AG04450 (cell line): Measurements from ENCODE around the gene PEX11B. TPM values are rescaled to one million over a fixed set of nuclear protein-coding genes. Genes with fewer than 3 reads are reported as not detected.

Experiments used
- CTCF ChIA-PET: fragments of 300-600, 350-600 bp; formaldehyde crosslinking; extraction: SDS; loops from one replicate; lab custom pipeline; 2022; ENCODE audit warnings: antibody characterized with exemption, inconsistent platforms; lab: Charles Lee
- POLR2A ChIA-PET: fragments of 350-600 bp; formaldehyde crosslinking; extraction: SDS; loops from one replicate; lab custom pipeline; 2021; ENCODE audit warnings: antibody characterized with exemption, inconsistent platforms; lab: Yijun Ruan, JAX
- DNase-seq: peaks from one replicate; pipeline ENCODE4 v3.0.0-alpha.2; 2011; ENCODE audit warnings: low read depth, low spot score
- H3K27ac ChIP-seq: one replicate; pipeline ENCODE4 v1.5.1; 2012; ENCODE audit warnings: low read depth, low read length, control low read depth
- H3K27me3 ChIP-seq: one replicate; pipeline ENCODE4 v1.6.0; 2012; ENCODE audit warnings: low read length; ENCODE audit not compliant: control insufficient read depth, insufficient read depth
- H3K4me3 ChIP-seq: 2 replicates; pipeline ENCODE4 v1.5.1; 2011; ENCODE audit warnings: mild to moderate bottlenecking, low read depth, low read length, control low read depth
- H3K9me3 ChIP-seq: 2 replicates; pipeline ENCODE4 v1.5.1; 2012; ENCODE audit warnings: low read length; ENCODE audit not compliant: control insufficient read depth, insufficient read depth
- CTCF ChIP-seq: IDR thresholded peaks from 2 replicates; pipeline ENCODE4 v1.5.1; 2011; ENCODE audit warnings: low read depth, low read length, control low read depth, inconsistent platforms
- polyA plus RNA-seq: library from polyadenylated mRNA; depleted of rRNA; stranded (reverse); fragments of >200 nt; gene quantifications from 2 replicates; pipeline ENCODE4 v1.2.3, GENCODE V29; 2011; rRNA removed

The PEX11B gene
- polyA plus RNA-seq, 1 experiment, result 51.1 TPM

- DNase-seq, result no peak
- POLR2A ChIA-PET, result interaction anchor here (0.5 to 2.4 kb wide), 7 partner anchors 13 to 96 kb away, joined by 3 to 38 read pairs (median 8); partner anchors contain the start of genes NUDT17, PIAS3 and RBM8A
- CTCF ChIA-PET, result interaction anchor here (0.6 to 3.4 kb wide), 12 partner anchors 8 to 135 kb away, joined by 3 to 21 read pairs (median 4); partner anchors contain the start of genes ITGA10, NUDT17 and PIAS3
- Histone ChIP-seq H3K4me3 (peak overlapping the region; percentile 59), H3K9me3 (no peaks in the 10 kb centered on the region), H3K27me3 (peaks cover 8% of the 10 kb centered on the region), H3K27ac (peak overlapping the region; percentile 77)
- TF ChIP-seq CTCF, result no peak
Measured at GRCh38 chr1:145871994-145872924, 46.3 kb downstream of the PEX11B start.

DNA sequence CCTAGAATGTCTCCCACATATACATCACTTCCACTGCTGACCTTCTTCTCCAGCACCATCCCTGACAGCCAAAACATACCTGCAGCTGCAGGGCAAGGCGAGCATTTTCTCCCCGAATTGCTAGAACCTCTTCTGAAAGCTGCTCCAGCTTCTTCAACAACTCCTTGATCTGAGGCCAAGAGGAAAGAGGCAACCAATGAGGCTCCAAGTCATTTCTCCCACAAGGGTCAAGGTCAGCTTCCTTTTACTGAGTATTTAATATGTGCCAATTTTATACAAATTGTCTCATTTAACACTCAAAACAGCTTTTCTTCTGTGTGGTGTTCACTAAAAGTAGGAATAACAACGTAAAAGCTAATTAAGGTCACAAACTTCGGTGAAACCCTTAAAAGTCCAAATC, 50.3 kb downstream of the PEX11B start:
- POLR2A ChIA-PET, result interaction anchor here (2.2 kb wide), 1 partner anchor 9 kb away, joined by 6 read pairs; the partner anchor contains the start of gene PIAS3
- CTCF ChIA-PET, result interaction anchor here (0.9 to 1.8 kb wide), 2 partner anchors 10 to 23 kb away, joined by 3 to 9 read pairs; no protein-coding TSS in a partner anchor
- H3K27me3 ChIP-seq, result no peaks in the 10 kb centered on the region
- no peak for TF ChIP-seq CTCF
- no peak overlapping the region for H3K27ac ChIP-seq
- no peak overlapping the region for H3K4me3 ChIP-seq
- no peaks in the 10 kb centered on the region for H3K9me3 ChIP-seq
- DNase-seq, result no peak

DNA sequence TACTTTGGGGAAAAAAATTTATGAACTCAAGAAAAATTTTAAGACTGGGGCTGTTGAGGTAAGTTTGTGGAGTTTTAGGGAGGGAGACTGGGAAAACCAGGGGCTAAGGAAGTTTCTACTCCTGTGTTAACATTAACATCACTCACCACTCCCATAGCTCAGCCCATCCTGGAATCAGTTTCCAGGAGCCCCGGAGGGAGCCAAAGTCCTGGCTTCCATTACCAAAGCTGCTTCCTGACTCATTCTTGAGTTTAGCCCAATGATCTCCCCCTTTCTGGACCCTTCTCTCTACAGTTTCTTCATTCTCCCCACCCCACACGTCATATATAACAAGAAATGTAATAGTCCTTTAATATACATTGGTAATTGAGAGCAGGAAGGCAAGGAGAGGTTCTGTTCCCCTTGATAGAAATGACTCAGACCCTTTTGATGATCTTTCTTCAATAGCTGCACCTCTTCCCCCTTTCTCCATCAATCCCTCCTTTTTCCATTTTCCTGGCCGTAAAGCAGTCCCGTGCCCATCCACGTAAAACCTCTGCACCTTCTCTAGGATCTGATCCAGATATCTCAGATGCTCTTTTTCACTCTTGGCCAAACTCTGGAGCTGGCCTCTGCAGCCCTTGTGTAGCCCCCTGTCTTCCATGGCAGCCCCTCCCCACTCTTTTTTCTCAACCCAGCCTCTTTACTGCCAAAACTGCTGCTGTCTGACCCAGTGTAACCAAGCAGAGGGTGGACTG, 55.1 kb downstream of the PEX11B start:
- Histone ChIP-seq H3K27ac (no peak overlapping the region), H3K4me3 (no peak overlapping the region), H3K9me3 (no peaks in the 10 kb centered on the region; the same call in 1 of the 2 replicates), H3K27me3 (no peaks in the 10 kb centered on the region)
- CTCF ChIA-PET, result interaction anchor here (1.0 to 3.0 kb wide), 4 partner anchors 16 to 29 kb away, joined by 3 to 14 read pairs (median 4); partner anchors contain the start of gene NUDT17
- POLR2A ChIA-PET, result no interaction called here
- DNase-seq, result no peak
- no peak for TF ChIP-seq CTCF

Other genes starting within 250 kb of the PEX11B start
- gene PDZK1, start 211.3 kb downstream of the PEX11B start, polyA plus RNA-seq, result 2.0 and 3.2 TPM in 2 replicates
- gene CD160, start 199.2 kb downstream of the PEX11B start, polyA plus RNA-seq, result 0.05 and 0.06 TPM in 2 replicates
- 30.0 and 32.9 TPM in 2 replicates for gene RNF115, start 94.6 kb downstream of the PEX11B start, polyA plus RNA-seq
- 67.5 and 70.6 TPM in 2 replicates for gene POLR3C, start 94.5 kb downstream of the PEX11B start, polyA plus RNA-seq
- 3.3 and 3.7 TPM in 2 replicates for gene NUDT17, start 73.1 kb downstream of the PEX11B start, polyA plus RNA-seq
- gene PIAS3, start 59.6 kb downstream of the PEX11B start, polyA plus RNA-seq, result 29.2 and 40.1 TPM in 2 replicates
- gene ANKRD35, start 32.9 kb downstream of the PEX11B start, polyA plus RNA-seq, result 2.6 and 2.7 TPM in 2 replicates
- 0.68 and 0.78 TPM in 2 replicates for gene ITGA10, start 8.7 kb downstream of the PEX11B start, polyA plus RNA-seq
- gene RBM8A, start 8.8 kb upstream of the PEX11B start, polyA plus RNA-seq, result 134 and 158 TPM in 2 replicates
- 39.3 and 47.2 TPM in 2 replicates for gene LIX1L, start 39.3 kb upstream of the PEX11B start, polyA plus RNA-seq
- 0.83 and 1.2 TPM in 2 replicates for gene ANKRD34A, start 45.9 kb upstream of the PEX11B start, polyA plus RNA-seq
- 23.1 and 25.0 TPM in 2 replicates for gene POLR3GL, start 46.0 kb upstream of the PEX11B start, polyA plus RNA-seq
- 156 and 229 TPM in 2 replicates for gene TXNIP, start 77.9 kb upstream of the PEX11B start, polyA plus RNA-seq
- not detected in 2 replicates for gene HJV, start 103.0 kb upstream of the PEX11B start, polyA plus RNA-seq
- 1.5 and 1.9 TPM in 2 replicates for gene NBPF10, start 226.1 kb upstream of the PEX11B start, polyA plus RNA-seq